ENCODE results near the gene ATP1A1. TPM values are rescaled to one million over a fixed set of nuclear protein-coding genes. Genes with fewer than 3 reads are reported as not detected.

The ATP1A1 gene
- total RNA-seq = 122 and 189 TPM in 2 replicates

DNA sequence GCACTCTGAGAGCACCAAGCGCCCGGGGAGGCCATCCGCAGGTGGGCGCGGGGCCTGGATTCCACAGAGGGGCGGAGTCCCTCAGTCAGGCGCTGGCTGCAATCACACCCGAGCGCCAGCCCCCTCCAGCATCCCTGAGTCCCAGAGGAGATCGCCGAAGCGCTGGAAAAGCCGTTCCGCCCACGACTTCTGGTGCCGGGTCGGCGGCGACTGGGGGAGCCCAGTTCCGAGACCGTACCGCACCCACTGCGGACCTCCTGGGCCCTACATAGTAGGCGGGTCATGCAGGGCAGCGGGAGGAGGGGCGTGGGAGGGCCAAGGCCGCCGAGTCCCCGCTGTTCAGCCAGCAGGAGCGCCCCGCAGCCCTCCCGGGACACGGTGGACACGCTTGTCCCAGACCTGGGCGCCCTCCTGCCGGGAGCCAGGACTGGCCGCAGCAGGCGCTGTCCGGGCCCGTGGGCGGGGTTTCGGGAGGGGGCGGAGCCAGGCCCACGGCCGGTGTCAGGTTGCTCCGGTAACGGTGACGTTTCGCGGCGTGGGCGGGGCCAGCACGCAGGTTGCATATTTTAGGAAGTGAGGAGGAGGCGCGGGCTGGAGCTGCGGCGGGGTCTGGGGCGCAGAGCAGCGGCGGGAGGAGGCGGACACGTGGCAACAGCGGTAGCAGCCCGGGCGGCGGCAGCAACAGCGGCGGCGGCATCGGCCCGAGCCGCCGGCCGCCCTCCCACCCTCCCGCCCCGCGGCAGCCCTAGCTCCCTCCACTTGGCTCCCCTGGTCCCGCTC is at the start of gene ATP1A1:
Gene ATP1A1, plus strand, starts transcription at position 594 of the 780 bp plus-strand sequence. CDS start 268 bp downstream, outside the sequence.

Other genes starting within 250 kb of the ATP1A1 start
- gene CD58, start 197.8 kb downstream of the ATP1A1 start, total RNA-seq = 11.6 and 20.1 TPM in 2 replicates

Measured in pericardium fibroblast (primary cell).